Gastroesophageal sphincter (tissue), 3 donors: ENCODE measurements around the gene LRRTM4.

Experiments used
- EP300 ChIP-seq: sonication (generic); formaldehyde crosslinking; IDR thresholded peaks from one replicate; pipeline ENCODE4 v1.6.1; 2017; ENCODE audit warnings: antibody characterized with exemption, mild to moderate bottlenecking
- POLR2A ChIP-seq, 2 donors: fragments of 450-650 bp; IDR thresholded peaks; one replicate each; pipeline ENCODE4 v1.6.1; 2017; ENCODE audit warnings: antibody characterized with exemption in 2 of 2, mild to moderate bottlenecking in 2 of 2, moderate library complexity in 1 of 2
- POLR2AphosphoS5 ChIP-seq: sonication (generic); formaldehyde crosslinking; IDR thresholded peaks from one replicate; pipeline ENCODE4 v1.6.1; 2017; ENCODE audit warnings: antibody characterized with exemption
- TF ChIP-seq, protein P1 (sequence below), 4 experiments: fragments of 200-600 bp in 2 of 4; fragments of 450-650 bp in 2 of 4; sonication (generic) in 1 of 4; IDR thresholded peaks; one replicate each; pipeline ENCODE4 v1.5.1; 2017 to 2019; ENCODE audit warnings: antibody characterized with exemption in 4 of 4, mild to moderate bottlenecking in 2 of 4, moderate library complexity in 2 of 4

DNA sequence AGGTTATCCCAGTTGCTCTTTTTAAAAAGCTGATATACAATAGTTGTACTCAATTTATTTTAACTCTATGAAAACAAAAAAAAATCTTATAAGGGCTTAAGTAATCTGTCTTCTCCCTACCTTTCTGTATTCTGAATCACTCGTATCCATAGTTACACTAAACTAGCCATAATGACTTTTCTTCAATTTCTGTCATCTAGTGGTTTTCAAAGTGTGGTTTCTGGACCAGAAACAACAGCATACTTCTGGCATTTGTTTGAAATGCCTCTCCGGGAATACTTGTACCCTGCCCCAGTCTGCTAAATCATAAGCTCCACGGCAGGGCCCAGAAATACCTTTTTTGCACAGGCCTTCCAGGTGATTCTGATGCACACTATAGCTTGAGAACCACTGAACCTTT is 253.6 kb downstream of the LRRTM4 start:
- TF ChIP-seq, protein P1, sequence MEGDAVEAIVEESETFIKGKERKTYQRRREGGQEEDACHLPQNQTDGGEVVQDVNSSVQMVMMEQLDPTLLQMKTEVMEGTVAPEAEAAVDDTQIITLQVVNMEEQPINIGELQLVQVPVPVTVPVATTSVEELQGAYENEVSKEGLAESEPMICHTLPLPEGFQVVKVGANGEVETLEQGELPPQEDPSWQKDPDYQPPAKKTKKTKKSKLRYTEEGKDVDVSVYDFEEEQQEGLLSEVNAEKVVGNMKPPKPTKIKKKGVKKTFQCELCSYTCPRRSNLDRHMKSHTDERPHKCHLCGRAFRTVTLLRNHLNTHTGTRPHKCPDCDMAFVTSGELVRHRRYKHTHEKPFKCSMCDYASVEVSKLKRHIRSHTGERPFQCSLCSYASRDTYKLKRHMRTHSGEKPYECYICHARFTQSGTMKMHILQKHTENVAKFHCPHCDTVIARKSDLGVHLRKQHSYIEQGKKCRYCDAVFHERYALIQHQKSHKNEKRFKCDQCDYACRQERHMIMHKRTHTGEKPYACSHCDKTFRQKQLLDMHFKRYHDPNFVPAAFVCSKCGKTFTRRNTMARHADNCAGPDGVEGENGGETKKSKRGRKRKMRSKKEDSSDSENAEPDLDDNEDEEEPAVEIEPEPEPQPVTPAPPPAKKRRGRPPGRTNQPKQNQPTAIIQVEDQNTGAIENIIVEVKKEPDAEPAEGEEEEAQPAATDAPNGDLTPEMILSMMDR (IDR thresholded peaks at IDR 0.05) = no peak
- no peak for TF ChIP-seq EP300
- no peak for TF ChIP-seq POLR2A (IDR thresholded peaks at IDR 0.05)
- TF ChIP-seq POLR2AphosphoS5 = no peak
